Measurements from ENCODE around the gene ZDHHC17.
A peak's percentile ranks its signal among the peaks of the same experiment; 100 is the strongest.
"Not testable (repeated sequence)": the region's sequence is repeated elsewhere in the genome, so short reads cannot be mapped to it uniquely, and the experiment has no call there.

The ZDHHC17 gene

DNA sequence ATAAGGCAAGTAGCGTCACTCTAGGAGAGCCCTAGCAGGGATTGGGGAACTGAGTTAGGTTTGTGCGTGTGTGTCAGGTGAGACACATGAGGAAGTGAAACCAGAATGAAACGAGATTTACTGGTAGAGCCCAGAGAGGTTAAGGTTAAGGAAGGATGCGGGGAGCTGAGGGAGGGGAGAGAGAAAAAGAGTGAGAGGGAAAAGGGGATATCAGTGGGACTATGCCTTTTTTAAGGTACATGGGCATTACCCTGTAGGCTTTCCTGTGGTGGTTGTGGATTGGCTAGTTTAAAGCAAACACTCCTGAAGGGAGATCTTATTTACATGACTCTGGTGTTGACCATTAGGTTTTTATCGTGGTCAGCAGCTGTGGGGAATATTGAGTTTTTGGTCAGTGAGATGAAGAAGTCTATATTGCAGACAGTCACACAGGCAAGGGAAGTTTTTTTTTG is 13.9 kb downstream of the ZDHHC17 start:
- no peak for DNase-seq

DNA sequence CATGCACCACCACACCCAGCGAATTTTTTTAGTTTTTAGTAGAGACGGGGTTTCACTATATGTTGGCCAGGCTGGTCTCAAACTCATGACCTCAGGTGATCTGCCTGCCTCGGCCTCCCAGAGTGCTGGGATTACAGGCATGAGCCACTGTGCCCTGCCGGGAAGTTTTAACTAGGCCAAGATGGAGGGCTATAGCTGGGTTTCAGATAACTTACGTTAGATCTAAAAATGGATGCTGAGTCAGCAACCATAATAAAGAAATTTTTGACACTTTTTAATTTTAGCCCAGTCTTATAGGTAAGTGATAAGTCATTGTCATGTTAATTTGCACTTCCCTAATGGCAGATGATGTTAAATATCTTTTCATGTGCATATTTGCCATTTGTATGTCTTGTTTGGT is 14.4 kb downstream of the ZDHHC17 start:
- no peak for DNase-seq

DNA sequence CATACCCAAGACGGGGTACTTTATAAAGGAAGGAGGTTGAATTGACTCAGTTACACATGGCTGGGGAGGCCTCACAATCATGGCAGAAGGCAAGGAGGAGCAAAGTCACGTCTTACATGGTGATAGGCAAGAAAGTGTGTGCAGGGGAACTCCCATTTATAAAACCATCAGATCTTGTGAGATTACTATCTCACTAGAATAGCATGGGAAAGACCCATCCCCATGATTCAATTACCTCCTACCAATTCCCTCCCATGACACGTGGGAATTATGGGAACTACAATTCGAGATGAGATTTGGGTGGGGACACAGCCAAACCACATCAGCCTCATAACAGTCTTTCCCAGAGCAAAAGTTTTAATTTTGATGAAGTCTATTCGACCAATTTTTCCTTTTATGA is 15.4 kb downstream of the ZDHHC17 start:
- not testable (repeated sequence) for DNase-seq

DNA sequence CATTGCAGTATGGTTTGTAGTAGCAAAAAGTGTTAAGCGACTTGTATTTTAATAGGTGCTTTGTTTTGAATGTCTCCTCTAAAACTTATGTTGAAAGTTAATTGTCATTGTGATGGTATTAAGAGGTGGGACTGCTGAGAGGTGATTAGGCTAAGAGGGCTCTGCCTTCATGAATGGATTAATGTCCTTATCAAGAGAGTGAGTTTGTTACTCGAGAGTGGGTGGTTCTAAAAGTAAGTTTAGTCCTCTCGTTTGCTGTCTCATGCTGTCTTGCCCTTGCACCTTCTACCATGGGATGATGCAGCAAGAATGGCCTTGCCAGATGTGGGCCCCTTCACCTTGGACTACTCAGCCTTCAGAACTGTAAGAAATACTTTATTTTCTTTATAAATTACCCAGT is 17.4 kb downstream of the ZDHHC17 start:
- DNase-seq = no peak

DNA sequence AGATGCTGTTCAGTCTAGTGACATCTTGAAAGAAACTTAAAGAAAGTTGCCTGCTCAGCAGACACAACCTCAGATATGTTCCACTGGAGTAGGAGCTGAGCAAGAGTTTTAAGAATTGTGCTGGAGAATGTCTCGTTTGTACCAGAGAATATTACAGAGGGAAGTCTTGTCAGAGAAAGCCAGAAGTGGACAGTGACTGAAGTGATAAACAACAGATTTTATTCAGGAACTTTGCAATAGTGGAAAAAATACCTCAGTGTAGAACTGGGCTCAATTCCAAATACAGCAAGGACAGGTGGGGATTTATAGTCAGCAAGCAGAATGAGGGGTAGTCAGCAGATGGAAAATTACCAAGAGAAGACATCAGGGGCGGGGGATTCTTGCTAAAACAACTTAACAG is 18.6 kb downstream of the ZDHHC17 start:
- no peak for DNase-seq

DNA sequence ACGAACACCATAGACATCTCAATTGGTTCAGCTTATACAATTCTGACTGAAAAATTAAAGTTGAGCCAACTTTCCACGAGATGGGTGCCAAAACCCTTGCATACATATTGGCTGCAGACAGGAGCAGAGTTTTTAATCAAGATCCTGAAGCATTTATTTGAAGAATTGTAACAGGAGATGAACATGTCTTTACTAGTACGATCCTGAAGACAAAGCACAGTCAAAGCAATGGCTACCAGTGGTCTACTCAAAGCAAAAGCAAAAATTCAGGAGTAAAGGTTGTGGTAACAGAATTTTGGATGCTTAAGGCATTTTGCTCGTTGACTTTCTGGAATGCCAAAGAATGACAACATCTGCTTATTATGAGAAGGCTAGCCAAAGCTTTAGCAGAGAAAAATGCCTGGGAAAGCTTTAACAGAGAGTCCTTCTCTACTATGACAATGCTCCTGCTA is 20.7 kb downstream of the ZDHHC17 start:
- DNase-seq = no peak

DNA sequence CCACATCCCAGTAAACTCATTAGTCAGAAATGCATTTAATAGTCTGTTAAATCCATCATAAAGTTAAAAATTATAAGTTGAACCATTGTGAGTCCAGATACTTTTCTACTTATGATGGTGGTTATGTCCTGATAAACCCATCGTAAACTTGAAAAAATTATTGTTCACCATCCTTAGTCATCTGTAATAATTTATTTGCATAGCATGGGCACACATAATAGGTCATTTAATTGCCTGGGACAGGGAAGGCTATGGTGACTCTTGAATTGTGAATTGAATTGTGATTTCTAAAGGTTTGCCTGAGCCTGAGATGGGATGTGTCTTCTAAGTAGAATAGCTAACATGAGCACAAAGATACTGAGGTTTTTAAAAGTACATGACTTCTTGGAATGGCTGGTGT is 21.5 kb downstream of the ZDHHC17 start:
- no peak for DNase-seq

DNA sequence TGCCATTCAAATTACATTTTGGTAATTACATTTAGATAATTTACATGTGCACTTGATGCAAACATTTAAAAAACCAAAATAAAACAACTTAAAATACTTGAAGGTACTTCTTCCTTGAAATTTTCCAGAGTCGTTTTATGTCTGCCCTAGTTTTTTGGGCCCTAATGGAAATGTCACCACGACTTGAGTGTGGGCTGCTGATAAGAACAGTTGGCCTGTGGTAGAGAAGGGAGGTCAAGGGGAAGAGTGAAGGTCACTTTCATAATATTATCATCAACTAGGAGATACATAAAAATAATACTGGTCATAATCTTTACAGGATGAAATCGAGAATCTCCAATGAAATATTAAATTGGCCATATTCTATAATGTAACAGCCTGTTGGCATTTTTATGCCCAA is 23.1 kb downstream of the ZDHHC17 start:
- no peak for DNase-seq

DNA sequence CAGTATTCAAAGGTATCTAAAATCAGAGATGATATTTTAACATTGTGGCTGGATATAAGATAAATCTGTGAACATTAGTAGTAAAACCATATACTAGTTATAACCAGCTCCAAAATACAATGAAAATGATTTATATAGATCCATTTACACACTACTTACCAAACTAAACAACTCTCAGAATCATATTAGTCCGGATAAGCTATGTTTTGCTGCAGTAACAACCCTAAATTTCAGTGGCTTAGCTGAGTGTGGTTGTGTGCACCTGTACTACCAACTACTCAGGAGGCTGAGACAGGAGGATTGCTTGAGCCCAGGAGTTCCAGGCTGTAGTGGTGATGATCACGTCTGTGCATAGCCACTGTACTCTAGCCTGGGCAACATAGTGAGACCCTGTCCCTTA is 23.8 kb downstream of the ZDHHC17 start:
- DNase-seq = no peak

DNA sequence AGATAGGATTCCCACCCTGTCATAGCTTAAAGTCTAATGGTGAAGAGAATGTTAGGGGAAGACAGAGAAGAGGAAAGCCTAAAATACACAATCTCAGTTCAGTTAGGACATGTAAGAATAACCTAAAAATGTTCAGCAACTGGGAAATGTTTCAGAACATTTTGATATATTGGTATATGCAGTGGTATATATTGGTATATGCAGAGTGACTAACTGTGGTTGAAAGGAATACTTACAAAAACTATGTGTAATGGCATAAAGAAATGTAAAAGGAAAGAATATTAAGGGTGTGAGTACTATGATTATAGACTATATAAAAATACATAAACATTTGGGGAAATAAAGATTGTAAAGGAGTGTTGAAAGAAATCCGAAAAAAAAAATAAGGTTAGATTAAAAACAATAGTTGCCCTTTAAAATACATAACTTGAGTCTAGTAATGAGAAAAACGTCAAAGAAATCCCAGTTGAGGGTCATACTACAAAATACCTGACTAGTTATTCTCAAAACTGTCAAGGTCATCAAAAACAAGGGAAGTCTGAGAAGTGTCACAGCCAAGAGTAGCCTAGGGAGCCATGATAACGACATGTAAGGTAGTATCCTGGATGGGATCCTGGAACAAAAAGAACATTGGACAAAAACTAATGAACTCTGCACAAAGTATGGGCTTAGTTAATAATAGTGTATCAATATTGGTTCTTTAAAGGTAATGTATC is 25.6 kb downstream of the ZDHHC17 start:
- no peak for DNase-seq

DNA sequence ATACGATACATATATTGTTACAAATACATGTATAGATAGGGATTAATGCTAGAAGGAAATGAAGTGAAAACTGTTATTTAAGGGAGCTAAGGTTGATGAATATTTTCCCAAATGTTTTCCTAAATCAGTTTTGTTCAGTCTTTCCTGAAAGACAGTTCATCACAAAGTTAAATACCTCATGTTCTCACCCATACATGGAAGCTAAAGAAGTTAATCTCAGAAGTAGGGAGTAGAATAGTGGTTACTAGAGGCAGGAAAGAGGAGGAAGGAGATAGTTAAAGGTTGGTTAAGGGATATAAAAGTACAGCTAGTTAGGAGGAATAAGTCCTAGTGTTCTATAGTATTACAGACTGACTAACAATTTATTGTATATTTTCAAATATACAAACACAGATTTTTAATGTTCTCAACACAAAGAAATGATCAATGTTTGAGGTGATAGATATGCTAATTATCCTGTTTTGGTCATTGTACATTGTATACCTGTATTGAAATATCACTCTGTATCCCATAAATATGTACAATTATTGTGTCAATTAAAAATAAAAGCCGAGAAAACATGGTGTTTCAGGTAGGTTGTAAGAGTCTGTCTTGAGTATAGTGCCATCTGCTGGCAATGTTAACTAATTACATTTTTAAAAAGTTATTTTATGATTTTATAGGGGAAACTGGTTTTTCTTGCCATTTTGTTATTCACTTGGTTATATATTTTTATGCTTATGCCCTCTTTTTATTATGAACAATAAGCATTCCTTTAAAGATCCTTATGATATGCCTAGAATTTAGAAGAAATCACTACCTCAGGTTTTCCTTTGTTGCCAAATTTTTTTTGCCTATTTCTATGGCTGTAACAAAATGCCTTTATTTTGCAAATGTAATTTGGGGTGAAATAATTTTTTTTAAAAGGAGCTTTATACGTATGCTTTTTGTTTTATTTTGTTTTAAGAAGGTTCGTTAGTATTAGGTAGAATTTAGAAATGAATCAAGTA is 26.9 kb downstream of the ZDHHC17 start:
- peak; percentile 31 for DNase-seq

DNA sequence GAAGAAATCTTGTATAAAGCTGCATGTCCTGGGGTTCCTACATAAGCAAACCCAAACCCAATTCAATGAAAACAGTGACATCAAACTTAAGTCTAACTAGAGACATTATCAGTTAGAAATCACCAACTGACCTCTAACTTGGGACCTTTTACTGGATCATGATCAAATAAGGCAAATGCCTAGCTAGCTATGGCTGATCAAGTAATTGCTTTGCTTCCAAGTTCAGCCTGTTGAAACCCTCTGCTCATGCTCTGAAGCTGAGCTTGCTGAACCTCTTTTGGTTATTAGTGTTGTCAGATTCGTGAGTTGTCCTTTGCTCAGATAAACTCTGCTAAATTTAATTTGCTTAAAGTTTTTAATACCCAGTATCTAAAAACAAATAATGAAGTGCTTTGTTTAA is 28.9 kb downstream of the ZDHHC17 start:
- DNase-seq = no peak

DNA sequence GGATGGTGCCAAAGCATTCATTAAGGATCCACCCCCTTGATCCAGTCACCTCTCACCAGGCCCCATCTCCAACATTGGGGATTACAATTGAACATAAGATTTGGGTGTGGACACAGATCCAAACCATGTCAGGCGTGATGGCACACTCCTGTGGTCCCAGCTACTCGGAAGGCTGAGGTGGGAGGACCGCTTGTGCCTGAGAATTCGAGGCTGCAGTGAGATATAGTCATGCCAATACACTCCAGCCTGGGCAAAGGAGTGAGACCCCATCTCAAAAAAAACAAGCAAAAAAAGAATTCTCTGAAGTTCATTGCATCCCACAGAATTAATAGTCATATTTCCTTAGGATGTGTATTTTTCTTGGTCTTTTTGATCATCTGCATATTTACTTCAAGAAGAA is 34.9 kb downstream of the ZDHHC17 start:
- no peak for DNase-seq

DNA sequence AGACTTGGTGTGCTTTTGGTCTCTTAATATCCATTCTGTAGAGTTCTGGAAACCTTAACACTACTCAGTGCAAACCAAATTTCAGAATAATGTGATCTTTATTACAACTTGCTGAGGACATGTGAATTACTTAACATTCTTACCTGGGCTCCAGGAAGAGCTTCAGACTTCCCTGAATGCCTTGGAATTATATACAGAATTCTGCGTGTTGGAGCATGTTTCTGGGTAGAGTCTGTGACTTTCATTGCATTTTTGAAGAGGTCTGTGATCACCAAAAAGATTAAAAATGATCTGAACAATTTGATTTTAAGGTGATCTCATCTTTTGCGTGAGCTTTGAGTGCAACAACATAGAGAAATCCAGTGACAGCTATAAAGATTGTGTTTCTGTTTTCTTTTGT is 35.4 kb downstream of the ZDHHC17 start:
- no peak for DNase-seq

DNA sequence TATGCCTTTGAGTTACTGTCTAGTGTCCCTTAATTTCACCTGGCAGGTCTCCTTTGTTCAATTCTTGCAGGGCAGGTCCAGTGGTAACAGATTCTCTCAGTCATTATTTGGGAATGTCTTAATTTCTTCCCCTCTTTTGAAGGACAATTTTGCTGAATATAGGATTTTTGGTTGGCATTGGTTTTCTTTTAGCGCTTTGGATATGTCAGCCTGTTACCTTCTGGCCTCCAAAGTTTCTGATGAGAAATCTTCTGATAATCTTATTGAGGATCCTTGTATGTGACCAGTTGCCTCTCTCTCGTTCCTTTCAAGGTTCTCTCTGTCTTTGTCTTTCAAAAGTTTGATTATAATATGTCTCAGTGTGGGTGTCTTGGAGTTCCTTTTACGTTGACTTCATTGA is 38.1 kb downstream of the ZDHHC17 start:
- DNase-seq = no peak

DNA sequence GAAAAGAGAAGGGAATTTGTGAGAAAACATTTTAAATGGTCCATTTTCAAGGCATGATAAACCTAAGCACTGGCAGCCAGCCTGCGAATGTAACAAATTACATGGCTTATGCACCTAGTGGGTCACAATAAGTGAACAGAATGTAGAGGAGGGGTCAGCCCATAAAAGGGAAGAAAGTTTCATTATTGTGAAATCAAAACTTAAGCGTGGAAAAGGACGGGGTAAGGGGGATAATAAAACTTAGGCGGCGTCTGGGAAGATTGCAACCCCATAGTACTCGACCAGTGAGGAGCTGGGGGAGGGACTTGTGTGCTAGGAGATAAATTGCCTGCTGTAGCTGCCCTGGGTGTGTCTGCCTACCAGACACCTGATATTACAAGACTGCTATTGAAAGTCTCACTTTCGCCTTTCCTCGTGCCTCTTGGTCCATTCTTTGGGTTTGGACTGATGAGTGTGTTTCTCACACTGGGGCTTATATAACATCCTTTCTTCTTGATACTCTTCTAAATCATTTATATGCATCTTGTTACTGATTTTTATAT is 40.6 kb downstream of the ZDHHC17 start:
- no peak for DNase-seq

DNA sequence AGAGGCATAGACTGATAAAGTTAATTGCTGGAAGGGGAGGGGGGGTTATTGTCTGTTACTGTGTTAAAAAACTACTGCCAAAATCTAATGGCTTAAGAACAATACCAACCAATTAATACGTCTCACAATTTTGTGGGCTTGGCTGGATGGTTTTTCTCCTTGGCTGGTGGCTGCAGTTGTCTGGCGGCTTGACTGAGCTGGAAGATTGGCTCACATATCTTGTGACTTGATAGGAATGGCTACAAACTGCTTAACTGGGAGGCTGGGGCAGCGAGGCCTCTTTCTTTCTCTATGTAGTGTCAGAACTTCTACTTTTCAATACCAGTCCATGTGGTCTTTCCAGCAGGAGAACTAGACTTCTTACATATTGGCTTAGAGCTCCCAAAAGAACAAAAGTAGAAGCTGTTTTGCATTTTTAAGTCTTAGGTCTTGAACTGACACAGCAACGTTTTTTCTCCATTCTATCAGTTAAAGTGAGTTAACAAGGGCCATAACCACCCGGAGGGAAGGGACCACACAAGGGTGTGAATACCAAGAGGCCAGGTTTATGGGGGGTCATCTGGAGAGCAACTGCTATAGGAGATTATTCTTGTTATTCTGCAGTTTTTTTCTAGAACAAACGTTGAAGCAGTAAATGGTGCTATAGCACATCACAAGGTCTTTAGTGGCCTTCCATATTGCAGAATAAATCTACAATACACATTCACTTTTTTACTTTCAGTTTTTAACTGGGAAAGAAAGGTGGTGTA is 46.9 kb downstream of the ZDHHC17 start:
- no peak for DNase-seq

DNA sequence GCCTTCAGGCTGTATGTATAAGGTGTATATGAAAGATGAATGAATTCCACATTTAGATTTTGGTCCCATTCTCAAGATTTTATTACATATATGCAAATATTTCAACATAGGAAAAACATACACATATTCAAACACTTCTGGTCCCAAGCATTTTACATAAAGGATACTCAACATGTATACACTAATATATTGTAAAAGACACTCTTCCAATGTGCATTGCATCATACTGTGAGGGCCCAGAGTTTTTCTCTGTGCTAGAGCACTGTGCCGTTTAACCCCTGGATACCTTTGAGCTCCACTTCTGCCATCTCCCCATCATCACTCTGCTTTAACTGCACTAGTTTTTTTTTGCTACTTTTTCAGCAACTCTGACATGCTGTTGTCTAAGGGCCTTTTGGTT is 48.1 kb downstream of the ZDHHC17 start:
- no peak for DNase-seq

DNA sequence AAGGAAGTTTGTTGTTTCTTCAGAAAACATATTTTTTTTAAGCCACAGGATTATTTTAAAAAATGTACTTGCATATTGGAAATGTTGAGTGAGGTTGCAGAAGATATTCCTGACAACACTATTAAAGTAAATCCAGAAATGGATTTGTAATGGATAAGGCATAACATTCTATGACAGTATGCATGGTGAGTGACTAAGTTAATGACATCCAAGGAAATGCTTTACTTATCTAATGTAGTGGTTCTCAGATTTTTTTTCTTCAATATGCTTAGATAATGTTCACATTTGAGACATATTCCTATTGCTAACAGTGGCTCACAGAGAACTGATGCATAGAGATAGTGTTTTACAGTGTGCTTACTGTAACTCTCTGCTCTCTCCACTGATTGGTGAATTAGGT is 49.4 kb downstream of the ZDHHC17 start:
- no peak for DNase-seq

DNA sequence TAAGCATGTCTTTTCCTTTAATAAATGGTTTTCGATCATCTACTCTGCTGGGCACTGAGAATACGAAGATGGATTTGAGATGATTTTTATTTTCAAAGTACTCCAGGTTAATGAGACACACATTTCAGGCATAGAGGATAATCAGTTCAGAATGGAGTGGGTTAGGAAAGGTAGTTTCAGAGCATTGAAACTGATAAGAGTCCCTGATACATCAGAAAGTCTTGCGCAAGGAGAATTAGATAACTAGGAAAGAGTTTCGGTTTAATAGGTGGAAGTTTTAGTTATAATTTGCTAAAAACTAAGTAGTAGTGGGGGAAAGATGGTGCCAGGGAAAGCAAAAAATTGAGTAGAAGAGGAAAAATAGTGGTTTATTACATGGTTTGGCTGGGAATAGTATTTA is 50.1 kb downstream of the ZDHHC17 start:
- no peak for DNase-seq

DNA sequence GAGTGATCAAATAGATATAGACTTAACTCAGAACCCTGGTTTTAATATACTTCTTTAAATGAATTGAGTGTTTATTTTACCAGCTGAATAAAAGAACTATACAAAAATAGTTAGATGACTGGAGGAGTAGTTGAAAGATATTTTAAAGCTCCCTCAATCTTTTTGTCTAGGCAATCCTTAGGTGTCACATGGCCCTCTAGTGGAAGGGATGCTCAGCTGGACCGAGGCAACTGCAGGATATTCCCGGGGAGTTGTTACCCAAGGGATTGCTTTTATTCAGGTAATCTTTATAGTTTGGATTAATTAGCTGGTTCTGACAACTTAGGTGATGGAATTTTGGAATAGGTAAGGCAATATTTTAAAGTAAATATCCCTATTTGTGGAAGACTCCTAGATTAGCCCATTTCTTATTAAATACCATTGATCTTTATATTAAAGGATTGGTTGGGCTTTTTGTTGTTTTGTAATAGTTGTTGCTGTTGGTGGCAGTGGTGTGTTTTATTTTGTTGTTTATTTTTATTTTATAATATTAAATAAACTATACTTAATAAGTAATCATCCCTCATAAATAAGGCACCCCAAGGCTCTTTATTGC is 57.1 kb downstream of the ZDHHC17 start:
- no peak for DNase-seq

DNA sequence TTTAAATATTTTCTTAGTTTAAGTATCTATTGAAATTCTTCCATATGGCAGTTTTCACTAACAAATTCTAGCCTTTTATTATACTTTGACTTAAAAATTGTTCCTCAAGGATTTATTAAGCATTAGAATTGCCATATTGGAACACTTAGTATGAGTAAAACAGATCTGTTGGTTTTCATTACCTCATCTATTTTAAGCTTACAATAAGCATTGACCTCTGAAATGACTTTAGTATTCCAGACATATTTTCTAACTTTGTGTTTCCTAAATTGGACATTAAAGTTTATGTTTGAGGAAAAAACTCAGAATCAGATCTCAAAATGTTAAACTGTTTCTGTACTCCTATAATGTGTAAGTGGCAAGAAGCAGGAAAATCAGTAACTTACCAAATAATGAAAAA is 66.5 kb downstream of the ZDHHC17 start:
- no peak for DNase-seq

DNA sequence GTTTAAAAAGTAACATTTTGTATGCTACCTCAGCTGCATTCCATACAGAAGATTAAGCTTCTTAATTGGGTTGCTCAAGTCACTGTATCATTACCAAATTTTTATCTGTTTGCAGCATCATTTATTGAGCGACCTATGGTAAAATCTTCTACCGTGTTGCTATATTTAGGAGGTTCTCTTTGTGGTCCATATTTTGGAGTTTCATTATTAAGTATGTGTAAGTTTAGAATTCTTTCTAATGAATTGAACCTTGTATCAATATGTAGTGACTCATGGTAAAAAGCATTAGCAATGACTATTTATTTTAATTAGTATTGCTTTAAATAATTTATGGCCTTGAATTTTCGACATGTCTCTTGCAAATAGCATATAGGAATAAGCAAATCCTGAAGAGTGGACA is 72.7 kb downstream of the ZDHHC17 start:
- DNase-seq = no peak

Measured in NCI-H774 (cell line).